Measurements from ENCODE around the gene PQBP1. TPM values are rescaled to one million over a fixed set of nuclear protein-coding genes. Genes with fewer than 3 reads are reported as not detected.

PQBP1 gene
- total and polyA plus RNA-seq, 2 of the 13 experiments (the other 11 are each of a cell fraction or from before 2014, with no cell fraction given): 58.1 to 80.9 TPM

DNA sequence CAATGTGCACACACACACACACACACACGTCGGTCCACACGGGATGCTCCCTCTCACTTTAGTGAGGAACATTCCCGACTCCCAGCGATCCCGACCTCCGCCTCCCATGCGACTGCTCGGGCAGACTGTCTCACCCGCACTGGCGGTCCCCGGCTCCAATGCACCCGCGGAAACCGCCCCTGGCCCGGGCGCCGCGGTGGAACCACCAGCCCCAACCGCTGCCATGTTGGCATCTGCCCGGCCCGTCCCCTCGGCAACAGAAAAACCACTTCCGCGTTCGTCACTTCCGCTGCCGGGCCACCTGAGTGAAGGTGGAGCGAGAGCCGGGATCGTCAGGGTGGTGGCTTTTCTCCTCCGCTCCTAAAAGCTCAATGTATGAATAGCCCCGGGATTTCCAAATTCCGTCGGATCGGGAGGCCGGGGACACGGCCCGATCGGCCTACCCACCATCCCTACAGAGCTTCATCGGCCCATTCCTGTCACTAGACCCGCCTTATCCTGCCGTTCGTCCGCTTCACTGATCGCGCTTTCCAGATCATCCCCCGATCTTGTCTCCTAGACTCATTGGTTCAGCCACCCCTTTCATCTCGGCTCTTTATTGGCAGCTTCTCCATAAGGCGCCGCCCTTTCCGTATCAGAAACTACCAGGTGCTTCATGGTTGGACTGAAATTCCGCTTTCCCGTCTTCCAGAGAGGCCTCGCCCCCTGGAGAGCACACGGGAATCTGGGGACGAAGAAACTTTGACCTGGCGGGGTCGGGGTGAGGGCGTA is 13.9 kb downstream of the PQBP1 start, which contains the start of gene SLC35A2 (continued):
- TF ChIP-seq RBFOX2 (IDR thresholded peaks at IDR 0.05; ENCODE audit: low read depth, low read length) (peak; percentile 80), AGO2 (optimal IDR thresholded peaks at IDR 0.05; ENCODE audit: low read depth, low read length) (peak; percentile 70), NFKBIZ (CRISPR knock-in tag; IDR thresholded peaks at IDR 0.05) (no peak), ZNF724P (CRISPR knock-in tag; IDR thresholded peaks at IDR 0.05; ENCODE audit: borderline replicate concordance) (no peak), POLR2AphosphoS2 (IDR thresholded peaks at IDR 0.05; ENCODE audit: low read depth, low read length) (0 out of 2 replicates have a peak, but pooled peaks have one; percentile 62), ETV5 (CRISPR knock-in tag; IDR thresholded peaks at IDR 0.05; ENCODE audit: borderline replicate concordance) (peak; percentile 24; the same call in 1 of the 2 replicates), POLR2A (IDR thresholded peaks at IDR 0.05; ENCODE audit: insufficient read depth in 1 of 2, low read depth in 2 of 2, low read length in 2 of 2) (peak in 1 of 2 experiments; percentile 42; a peak in 1 of 4 replicates), BRCA1 (CRISPR knock-in tag; IDR thresholded peaks at IDR 0.05) (no peak), PRPF4 (IDR thresholded peaks at IDR 0.05; ENCODE audit: low read depth, low read length, poor library complexity, severe bottlenecking) (no peak), KLF16 (CRISPR knock-in tag; IDR thresholded peaks at IDR 0.05) (peak in 1 of 2 experiments; percentile 29; a peak in 1 of 4 replicates), YEATS2 (CRISPR knock-in tag; IDR thresholded peaks at IDR 0.05; ENCODE audit: borderline replicate concordance) (0 out of 2 replicates have a peak, but pooled peaks have one; percentile 48), ZNF841 (CRISPR knock-in tag; IDR thresholded peaks at IDR 0.05; ENCODE audit: borderline replicate concordance) (no peak), YY1 (IDR thresholded peaks at IDR 0.05; ENCODE audit: insufficient read depth, insufficient replicate concordance, low read depth, low read length) (peak; percentile 91)
- TF ChIP-seq, protein P1, sequence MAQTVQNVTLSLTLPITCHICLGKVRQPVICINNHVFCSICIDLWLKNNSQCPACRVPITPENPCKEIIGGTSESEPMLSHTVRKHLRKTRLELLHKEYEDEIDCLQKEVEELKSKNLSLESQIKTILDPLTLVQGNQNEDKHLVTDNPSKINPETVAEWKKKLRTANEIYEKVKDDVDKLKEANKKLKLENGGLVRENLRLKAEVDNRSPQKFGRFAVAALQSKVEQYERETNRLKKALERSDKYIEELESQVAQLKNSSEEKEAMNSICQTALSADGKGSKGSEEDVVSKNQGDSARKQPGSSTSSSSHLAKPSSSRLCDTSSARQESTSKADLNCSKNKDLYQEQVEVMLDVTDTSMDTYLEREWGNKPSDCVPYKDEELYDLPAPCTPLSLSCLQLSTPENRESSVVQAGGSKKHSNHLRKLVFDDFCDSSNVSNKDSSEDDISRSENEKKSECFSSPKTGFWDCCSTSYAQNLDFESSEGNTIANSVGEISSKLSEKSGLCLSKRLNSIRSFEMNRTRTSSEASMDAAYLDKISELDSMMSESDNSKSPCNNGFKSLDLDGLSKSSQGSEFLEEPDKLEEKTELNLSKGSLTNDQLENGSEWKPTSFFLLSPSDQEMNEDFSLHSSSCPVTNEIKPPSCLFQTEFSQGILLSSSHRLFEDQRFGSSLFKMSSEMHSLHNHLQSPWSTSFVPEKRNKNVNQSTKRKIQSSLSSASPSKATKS (CRISPR knock-in tag; IDR thresholded peaks at IDR 0.05): no peak
- TF ChIP-seq, protein P2, sequence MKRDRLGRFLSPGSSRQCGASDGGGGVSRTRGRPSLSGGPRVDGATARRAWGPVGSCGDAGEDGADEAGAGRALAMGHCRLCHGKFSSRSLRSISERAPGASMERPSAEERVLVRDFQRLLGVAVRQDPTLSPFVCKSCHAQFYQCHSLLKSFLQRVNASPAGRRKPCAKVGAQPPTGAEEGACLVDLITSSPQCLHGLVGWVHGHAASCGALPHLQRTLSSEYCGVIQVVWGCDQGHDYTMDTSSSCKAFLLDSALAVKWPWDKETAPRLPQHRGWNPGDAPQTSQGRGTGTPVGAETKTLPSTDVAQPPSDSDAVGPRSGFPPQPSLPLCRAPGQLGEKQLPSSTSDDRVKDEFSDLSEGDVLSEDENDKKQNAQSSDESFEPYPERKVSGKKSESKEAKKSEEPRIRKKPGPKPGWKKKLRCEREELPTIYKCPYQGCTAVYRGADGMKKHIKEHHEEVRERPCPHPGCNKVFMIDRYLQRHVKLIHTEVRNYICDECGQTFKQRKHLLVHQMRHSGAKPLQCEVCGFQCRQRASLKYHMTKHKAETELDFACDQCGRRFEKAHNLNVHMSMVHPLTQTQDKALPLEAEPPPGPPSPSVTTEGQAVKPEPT (CRISPR knock-in tag; IDR thresholded peaks at IDR 0.05; ENCODE audit: low read depth): peak; percentile 69; the same call in 1 of the 2 replicates
- TF ChIP-seq, protein P3, sequence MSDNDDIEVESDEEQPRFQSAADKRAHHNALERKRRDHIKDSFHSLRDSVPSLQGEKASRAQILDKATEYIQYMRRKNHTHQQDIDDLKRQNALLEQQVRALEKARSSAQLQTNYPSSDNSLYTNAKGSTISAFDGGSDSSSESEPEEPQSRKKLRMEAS (IDR thresholded peaks at IDR 0.05): peak; percentile 53
- TF ChIP-seq, protein P4, sequence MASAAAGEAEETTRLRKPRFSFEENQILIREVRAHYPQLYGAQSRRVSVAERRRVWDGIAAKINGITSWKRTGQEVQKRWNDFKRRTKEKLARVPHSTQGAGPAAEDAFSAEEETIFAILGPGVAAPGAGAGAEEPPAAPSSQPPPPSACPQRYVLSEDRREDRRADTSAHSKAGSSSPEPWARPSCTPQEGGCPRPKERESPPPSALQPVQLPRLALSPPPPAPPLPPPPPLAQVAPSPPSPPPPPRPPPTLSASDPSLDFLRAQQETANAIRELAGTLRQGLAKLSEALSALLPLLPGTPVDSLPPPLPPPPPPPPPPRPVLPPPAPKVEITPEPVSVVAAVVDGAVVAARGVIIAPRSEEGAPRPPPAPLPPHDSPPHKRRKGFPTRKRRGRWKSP (CRISPR knock-in tag; IDR thresholded peaks at IDR 0.05): no peak
